Activated CD4-positive, alpha-beta T cell treated with anti-CD3 and anti-CD28 coated beads, Interleukin-2, Interleukin-6, amounts not matched to agents 100 ng/mL and 50 ng/mL, durations not matched to agents 16 hours and 8 hours (primary cell): ENCODE measurements around the gene CCNJL.

Experiments
- DNase-seq: peaks from one replicate; pipeline ENCODE4 v3.0.0-alpha.2; 2020

Gene CCNJL

GRCh38 chr5:160330212-160330611, 17.8 kb upstream of the CCNJL start:
- DNase-seq: no peak

- DNase-seq: no peak
Measured at GRCh38 chr5:160327818-160328217, 15.5 kb upstream of the CCNJL start.

- DNase-seq: no peak
Measured at GRCh38 chr5:160326981-160327380, 14.6 kb upstream of the CCNJL start.

- DNase-seq: no peak
Measured at GRCh38 chr5:160325716-160326115, 13.4 kb upstream of the CCNJL start.

GRCh38 chr5:160324886-160325285, 12.5 kb upstream of the CCNJL start:
- DNase-seq: no peak

- no peak for DNase-seq
Measured at GRCh38 chr5:160318409-160318808, 6.0 kb upstream of the CCNJL start.

GRCh38 chr5:160317434-160317833, 5.1 kb upstream of the CCNJL start:
- DNase-seq: no peak

GRCh38 chr5:160315968-160316367, 3.6 kb upstream of the CCNJL start:
- no peak for DNase-seq

GRCh38 chr5:160312960-160313727, 780 bp upstream of the CCNJL start:
- DNase-seq: no peak

- DNase-seq: no peak
Measured at GRCh38 chr5:160311491-160312133, 752 bp downstream of the CCNJL start.

- no peak for DNase-seq
Measured at GRCh38 chr5:160310552-160311295, 1.6 kb downstream of the CCNJL start.

GRCh38 chr5:160310140-160310539, 2.2 kb downstream of the CCNJL start:
- no peak for DNase-seq

- DNase-seq: no peak
Measured at GRCh38 chr5:160306696-160307095, 5.7 kb downstream of the CCNJL start.

- DNase-seq: no peak
Measured at GRCh38 chr5:160305319-160305718, 7.0 kb downstream of the CCNJL start.

- DNase-seq: no peak
Measured at GRCh38 chr5:160303690-160304089, 8.7 kb downstream of the CCNJL start.

- no peak for DNase-seq
Measured at GRCh38 chr5:160298189-160298588, 14.2 kb downstream of the CCNJL start.

GRCh38 chr5:160297776-160298175, 14.6 kb downstream of the CCNJL start:
- no peak for DNase-seq

- no peak for DNase-seq
Measured at GRCh38 chr5:160297004-160297403, 15.4 kb downstream of the CCNJL start.

GRCh38 chr5:160296496-160296895, 15.9 kb downstream of the CCNJL start:
- DNase-seq: no peak

- DNase-seq: no peak
Measured at GRCh38 chr5:160293901-160294561, 18.3 kb downstream of the CCNJL start.

GRCh38 chr5:160293386-160293785, 19.0 kb downstream of the CCNJL start:
- DNase-seq: no peak

- DNase-seq: no peak
Measured at GRCh38 chr5:160291467-160291866, 20.9 kb downstream of the CCNJL start.

- no peak for DNase-seq
Measured at GRCh38 chr5:160290751-160291150, 21.6 kb downstream of the CCNJL start.
